Measurements from ENCODE around the gene TCEANC. TPM values are rescaled to one million over a fixed set of nuclear protein-coding genes. Genes with fewer than 3 reads are reported as not detected.
A peak's percentile ranks its signal among the peaks of the same experiment; 100 is the strongest.

Gene TCEANC, protein sequence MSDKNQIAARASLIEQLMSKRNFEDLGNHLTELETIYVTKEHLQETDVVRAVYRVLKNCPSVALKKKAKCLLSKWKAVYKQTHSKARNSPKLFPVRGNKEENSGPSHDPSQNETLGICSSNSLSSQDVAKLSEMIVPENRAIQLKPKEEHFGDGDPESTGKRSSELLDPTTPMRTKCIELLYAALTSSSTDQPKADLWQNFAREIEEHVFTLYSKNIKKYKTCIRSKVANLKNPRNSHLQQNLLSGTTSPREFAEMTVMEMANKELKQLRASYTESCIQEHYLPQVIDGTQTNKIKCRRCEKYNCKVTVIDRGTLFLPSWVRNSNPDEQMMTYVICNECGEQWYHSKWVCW
- 1.1 TPM for polyA plus RNA-seq (2013, experiment 1 of 2)
- 1.1 TPM for polyA plus RNA-seq (2013, experiment 2 of 2)

DNA sequence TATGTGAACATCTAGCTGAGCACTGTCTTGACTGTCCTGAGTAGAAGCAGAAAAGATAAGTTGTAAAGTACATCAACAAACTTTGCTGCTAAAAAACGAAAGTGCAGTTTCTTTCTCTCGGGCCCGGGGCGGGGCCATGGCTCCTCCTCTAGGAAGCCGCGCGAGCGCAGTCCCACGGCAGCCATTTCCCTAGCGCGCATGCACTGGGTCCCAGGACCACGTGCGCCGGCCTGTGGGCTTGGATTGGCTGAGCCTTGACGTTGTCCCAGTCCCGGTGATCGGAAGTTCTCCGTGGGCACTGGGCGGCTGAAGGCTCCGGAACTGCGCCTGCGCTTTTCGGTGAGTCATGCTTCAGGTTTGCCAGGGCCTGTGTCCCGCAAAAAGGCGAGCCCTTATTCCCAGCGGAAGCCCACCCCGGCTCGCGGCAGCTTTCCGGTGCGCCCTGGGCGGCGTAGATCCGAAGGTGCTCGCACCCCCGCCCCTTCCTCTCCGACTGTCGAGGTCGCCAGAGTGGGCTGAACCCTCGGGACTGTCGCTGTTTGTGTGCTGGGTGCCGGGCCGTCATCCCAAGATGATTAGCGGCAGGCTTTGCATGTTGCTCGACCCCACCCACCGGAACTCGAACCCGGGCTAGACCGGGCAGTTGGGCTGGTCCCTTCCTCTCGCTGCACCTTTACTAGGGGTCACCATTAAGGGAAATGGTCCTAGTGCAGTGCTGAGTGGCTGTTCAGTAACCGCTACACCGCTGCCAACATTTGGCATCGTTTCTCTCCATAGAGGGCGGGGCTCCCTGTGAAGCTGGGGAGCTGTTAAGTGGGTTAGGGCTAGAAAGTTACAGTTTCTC lies at the start of gene TCEANC:
TSS of gene TCEANC (plus strand) at position 292 of the 844 bp plus-strand sequence. CDS start 9,368 bp downstream, outside the sequence.
- H3K27ac ChIP-seq (ENCODE audit: low read depth, low read length): peak within 1 kb of the TSS; percentile 80
- no peak within 1 kb of the TSS for H3K4ac ChIP-seq (ENCODE audit: low read depth, low read length)
- no peaks in the 10 kb centered on the region for H3K79me2 ChIP-seq (ENCODE audit: control insufficient read depth, insufficient read depth, low read length)
- H3K4me2 ChIP-seq (ENCODE audit: low read length): peak within 1 kb of the TSS; percentile 38
- peak within 1 kb of the TSS; percentile 30 for H3K4me3 ChIP-seq (ENCODE audit: low read length)
- no peak within 1 kb of the TSS for H2BK5ac ChIP-seq (ENCODE audit: low read length)
- H4K5ac ChIP-seq (ENCODE audit: low read length): peak within 1 kb of the TSS; percentile 9
- H3K79me1 ChIP-seq (ENCODE audit: low read length): no peaks in the 10 kb centered on the region
- no peaks in the 10 kb centered on the region for H3K27me3 ChIP-seq (ENCODE audit: insufficient read depth, low read length, poor library complexity)
- H3K9ac ChIP-seq (ENCODE audit: low read length): peak within 1 kb of the TSS; percentile 64
- peak within 1 kb of the TSS; percentile 78 for H3K56ac ChIP-seq (ENCODE audit: low read length)
- H2BK120ac ChIP-seq (ENCODE audit: low read depth, low read length): no peak within 1 kb of the TSS
- no peaks in the 10 kb centered on the region for H3K4me1 ChIP-seq (ENCODE audit: control insufficient read depth, low read depth, low read length)
- no peaks in the 10 kb centered on the region for H3K36me3 ChIP-seq (ENCODE audit: control insufficient read depth, insufficient read depth, low read length)
- peak within 1 kb of the TSS; percentile 89 for H4K8ac ChIP-seq (ENCODE audit: low read depth, low read length)
- no peak within 1 kb of the TSS for H3K23ac ChIP-seq (ENCODE audit: low read length)
- no CpG with 5 or more reads among the region's 54 CpGs for WGBS (ENCODE audit: extremely low coverage, insufficient coverage, low lambda C conversion rate)
- no peak within 1 kb of the TSS for H2AK5ac ChIP-seq (ENCODE audit: low read length)
- no peak within 1 kb of the TSS for H2BK15ac ChIP-seq (replicated peaks; ENCODE audit: low read depth)
- H3K18ac ChIP-seq (ENCODE audit: low read length): no peak within 1 kb of the TSS
- DNase-seq: peak; percentile 97

DNA sequence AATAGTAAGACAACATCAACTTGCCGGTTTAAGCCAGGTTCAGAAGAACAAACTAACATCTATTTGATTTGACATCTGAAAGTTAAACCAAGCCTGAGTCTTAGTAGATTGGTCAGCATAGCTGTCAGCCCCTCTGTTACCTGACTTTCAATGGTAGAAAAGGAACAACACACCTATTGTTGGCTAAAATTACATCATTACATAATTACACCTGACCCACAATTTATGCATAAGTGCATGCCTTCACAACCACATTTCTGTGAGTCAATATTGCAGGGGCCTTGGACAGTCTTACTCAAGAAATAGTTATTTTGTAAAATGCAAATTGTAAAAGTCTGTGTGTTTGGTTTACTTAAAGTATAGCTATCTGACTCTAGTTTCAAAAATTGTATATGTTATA lies 47.3 kb upstream of the TCEANC start:
- Histone ChIP-seq H2BK120ac (ENCODE audit: low read depth, low read length) (no peak overlapping the region), H3K27me3 (ENCODE audit: insufficient read depth, low read length, poor library complexity) (no peaks in the 10 kb centered on the region), H3K18ac (ENCODE audit: low read length) (no peak overlapping the region), H3K4ac (ENCODE audit: low read depth, low read length) (no peak overlapping the region), H2AK5ac (ENCODE audit: low read length) (no peak overlapping the region), H3K79me1 (ENCODE audit: low read length) (no peaks in the 10 kb centered on the region), H3K27ac (ENCODE audit: low read depth, low read length) (no peak overlapping the region), H3K36me3 (ENCODE audit: control insufficient read depth, insufficient read depth, low read length) (no peaks in the 10 kb centered on the region), H2BK5ac (ENCODE audit: low read length) (no peak overlapping the region), H3K4me2 (ENCODE audit: low read length) (no peak overlapping the region), H3K9ac (ENCODE audit: low read length) (no peak overlapping the region), H4K8ac (ENCODE audit: low read depth, low read length) (no peak overlapping the region), H3K4me1 (ENCODE audit: control insufficient read depth, low read depth, low read length) (no peaks in the 10 kb centered on the region), H3K79me2 (ENCODE audit: control insufficient read depth, insufficient read depth, low read length) (no peaks in the 10 kb centered on the region), H3K56ac (ENCODE audit: low read length) (no peak overlapping the region), H3K23ac (ENCODE audit: low read length) (no peak overlapping the region), H3K4me3 (ENCODE audit: low read length) (no peak overlapping the region), H2BK15ac (replicated peaks; ENCODE audit: low read depth) (no peak overlapping the region), H4K5ac (ENCODE audit: low read length) (no peak overlapping the region)
- DNase-seq: no peak
- WGBS (ENCODE audit: extremely low coverage, insufficient coverage, low lambda C conversion rate): no CpG with 5 or more reads among the region's 1 CpG

DNA sequence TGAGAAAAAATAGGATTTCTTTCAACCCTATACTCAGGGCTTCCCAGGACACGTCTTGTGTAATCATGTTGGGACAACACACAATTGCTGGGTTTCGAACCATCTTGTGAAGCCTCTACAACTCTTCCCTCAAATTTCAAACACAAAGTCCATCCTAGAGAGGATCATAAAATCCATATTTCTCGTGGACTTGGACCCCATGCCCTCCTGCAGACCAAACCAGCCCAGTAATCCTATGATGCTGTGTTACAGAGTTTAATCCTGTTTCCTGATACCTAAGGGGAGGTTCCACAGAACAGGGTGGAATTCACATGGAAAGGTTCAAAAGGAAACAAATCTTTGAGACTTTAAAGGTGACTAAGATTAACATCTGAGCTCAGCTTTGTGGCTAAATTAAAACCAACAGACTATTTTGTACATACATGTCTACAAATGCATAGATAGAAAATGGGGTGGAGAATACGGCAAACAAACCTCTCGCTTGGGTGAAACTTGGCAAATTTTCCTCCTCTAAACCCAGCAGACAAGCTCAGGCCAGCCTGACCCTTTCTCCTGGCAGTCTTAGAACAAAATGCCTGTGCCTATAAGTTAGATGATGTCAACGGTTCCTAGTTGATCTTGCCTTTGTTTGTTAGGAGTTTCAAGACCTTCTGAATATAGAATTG lies 45.5 kb upstream of the TCEANC start:
- Histone ChIP-seq H3K79me2 (ENCODE audit: control insufficient read depth, insufficient read depth, low read length) (no peaks in the 10 kb centered on the region), H2BK15ac (replicated peaks; ENCODE audit: low read depth) (no peak overlapping the region), H2BK120ac (ENCODE audit: low read depth, low read length) (no peak overlapping the region), H3K36me3 (ENCODE audit: control insufficient read depth, insufficient read depth, low read length) (no peaks in the 10 kb centered on the region), H3K4ac (ENCODE audit: low read depth, low read length) (no peak overlapping the region), H3K18ac (ENCODE audit: low read length) (no peak overlapping the region), H3K9ac (ENCODE audit: low read length) (no peak overlapping the region), H3K56ac (ENCODE audit: low read length) (no peak overlapping the region), H3K4me1 (ENCODE audit: control insufficient read depth, low read depth, low read length) (no peaks in the 10 kb centered on the region), H3K23ac (ENCODE audit: low read length) (no peak overlapping the region), H3K27me3 (ENCODE audit: insufficient read depth, low read length, poor library complexity) (no peaks in the 10 kb centered on the region), H2AK5ac (ENCODE audit: low read length) (no peak overlapping the region), H3K4me2 (ENCODE audit: low read length) (no peak overlapping the region), H3K4me3 (ENCODE audit: low read length) (no peak overlapping the region), H3K27ac (ENCODE audit: low read depth, low read length) (no peak overlapping the region), H4K5ac (ENCODE audit: low read length) (no peak overlapping the region), H2BK5ac (ENCODE audit: low read length) (no peak overlapping the region), H3K79me1 (ENCODE audit: low read length) (no peaks in the 10 kb centered on the region), H4K8ac (ENCODE audit: low read depth, low read length) (no peak overlapping the region)
- no CpG with 5 or more reads among the region's 6 CpGs for WGBS (ENCODE audit: extremely low coverage, insufficient coverage, low lambda C conversion rate)
- DNase-seq: no peak

DNA sequence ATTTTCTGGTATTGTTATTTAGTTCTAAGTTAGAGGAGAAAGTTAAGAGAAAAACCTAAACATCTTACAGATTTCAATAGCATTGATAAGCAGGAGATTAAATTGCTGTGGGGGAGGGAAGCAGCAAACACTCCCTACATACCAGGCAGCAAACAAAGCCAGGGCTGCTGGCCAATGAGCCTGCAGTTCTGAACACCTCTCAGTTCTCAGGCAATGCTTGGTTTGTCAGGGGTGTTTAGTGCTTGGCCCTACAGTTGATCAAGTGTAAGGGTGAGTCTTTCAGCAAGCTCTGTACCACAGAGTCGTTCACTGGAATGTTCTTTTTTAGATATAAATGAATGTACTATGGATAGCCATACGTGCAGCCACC lies 45.0 kb upstream of the TCEANC start:
- H4K5ac ChIP-seq (ENCODE audit: low read length): no peak overlapping the region
- H3K4me1 ChIP-seq (ENCODE audit: control insufficient read depth, low read depth, low read length): no peaks in the 10 kb centered on the region
- H3K79me2 ChIP-seq (ENCODE audit: control insufficient read depth, insufficient read depth, low read length): no peaks in the 10 kb centered on the region
- no peaks in the 10 kb centered on the region for H3K79me1 ChIP-seq (ENCODE audit: low read length)
- no peak overlapping the region for H3K4me3 ChIP-seq (ENCODE audit: low read length)
- no peak overlapping the region for H3K23ac ChIP-seq (ENCODE audit: low read length)
- H2AK5ac ChIP-seq (ENCODE audit: low read length): no peak overlapping the region
- no CpG with 5 or more reads among the region's 2 CpGs for WGBS (ENCODE audit: extremely low coverage, insufficient coverage, low lambda C conversion rate)
- H3K27me3 ChIP-seq (ENCODE audit: insufficient read depth, low read length, poor library complexity): no peaks in the 10 kb centered on the region
- H3K4me2 ChIP-seq (ENCODE audit: low read length): no peak overlapping the region
- H3K4ac ChIP-seq (ENCODE audit: low read depth, low read length): no peak overlapping the region
- no peak overlapping the region for H3K56ac ChIP-seq (ENCODE audit: low read length)
- no peak overlapping the region for H2BK5ac ChIP-seq (ENCODE audit: low read length)
- DNase-seq: peak; percentile 27
- no peak overlapping the region for H3K18ac ChIP-seq (ENCODE audit: low read length)
- H2BK120ac ChIP-seq (ENCODE audit: low read depth, low read length): no peak overlapping the region
- H3K36me3 ChIP-seq (ENCODE audit: control insufficient read depth, insufficient read depth, low read length): no peaks in the 10 kb centered on the region
- H3K27ac ChIP-seq (ENCODE audit: low read depth, low read length): no peak overlapping the region
- no peak overlapping the region for H2BK15ac ChIP-seq (replicated peaks; ENCODE audit: low read depth)
- no peak overlapping the region for H4K8ac ChIP-seq (ENCODE audit: low read depth, low read length)
- H3K9ac ChIP-seq (ENCODE audit: low read length): no peak overlapping the region

DNA sequence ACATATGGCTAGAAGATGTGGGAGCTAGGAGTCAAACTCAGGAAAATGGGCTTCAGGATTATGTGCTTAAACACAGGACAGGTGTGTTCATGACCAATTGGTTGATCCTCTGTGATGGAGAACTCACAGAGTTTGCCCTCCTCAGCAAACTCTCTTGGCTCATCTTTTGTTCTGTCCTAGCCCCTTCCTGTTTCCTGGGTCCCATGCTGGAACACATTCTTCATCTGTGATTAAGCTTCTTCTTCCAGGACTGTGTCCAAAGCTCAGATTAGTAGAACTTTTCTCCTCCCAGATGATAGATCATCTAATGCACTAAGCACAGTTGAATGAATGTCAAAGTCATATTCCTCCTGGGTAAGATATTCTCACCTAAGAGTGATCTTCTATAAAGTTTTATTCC lies 38.8 kb upstream of the TCEANC start:
- no peak overlapping the region for H2AK5ac ChIP-seq (ENCODE audit: low read length)
- no peak overlapping the region for H3K27ac ChIP-seq (ENCODE audit: low read depth, low read length)
- no peaks in the 10 kb centered on the region for H3K27me3 ChIP-seq (ENCODE audit: insufficient read depth, low read length, poor library complexity)
- H2BK120ac ChIP-seq (ENCODE audit: low read depth, low read length): no peak overlapping the region
- no peak overlapping the region for H4K5ac ChIP-seq (ENCODE audit: low read length)
- H3K56ac ChIP-seq (ENCODE audit: low read length): no peak overlapping the region
- no peak overlapping the region for H3K23ac ChIP-seq (ENCODE audit: low read length)
- H3K18ac ChIP-seq (ENCODE audit: low read length): no peak overlapping the region
- H3K36me3 ChIP-seq (ENCODE audit: control insufficient read depth, insufficient read depth, low read length): no peaks in the 10 kb centered on the region
- no peaks in the 10 kb centered on the region for H3K79me2 ChIP-seq (ENCODE audit: control insufficient read depth, insufficient read depth, low read length)
- no peak for DNase-seq
- H3K79me1 ChIP-seq (ENCODE audit: low read length): no peaks in the 10 kb centered on the region
- H3K9ac ChIP-seq (ENCODE audit: low read length): no peak overlapping the region
- no peak overlapping the region for H3K4ac ChIP-seq (ENCODE audit: low read depth, low read length)
- H3K4me3 ChIP-seq (ENCODE audit: low read length): no peak overlapping the region
- no peaks in the 10 kb centered on the region for H3K4me1 ChIP-seq (ENCODE audit: control insufficient read depth, low read depth, low read length)
- no peak overlapping the region for H4K8ac ChIP-seq (ENCODE audit: low read depth, low read length)
- no peak overlapping the region for H2BK5ac ChIP-seq (ENCODE audit: low read length)
- no peak overlapping the region for H3K4me2 ChIP-seq (ENCODE audit: low read length)
- no peak overlapping the region for H2BK15ac ChIP-seq (replicated peaks; ENCODE audit: low read depth)
